GM12878 (cell line): ENCODE results near the gene HOXB6. TPM values are rescaled to one million over a fixed set of nuclear protein-coding genes. Genes with fewer than 3 reads are reported as not detected.

Experiments
- ATAC-seq: fragments of 200-7000 bp; cut with Tn5 transposase; 3 replicates; pipeline ENCODE4 v1.9.1; 2020; ENCODE audit warnings: mild to moderate bottlenecking, moderate library complexity
- BruUV-seq: library from RNA; stranded (reverse); fragments of 400-500 nt; replicated peaks from 2 replicates; lab custom pipeline; 2021; lab: Mats Ljungman, UMichigan
- CTCF ChIA-PET: fragments of 300-600 bp; sonication (Branson Sonifier 250); formaldehyde crosslinking; extraction: SDS; loops from one replicate; lab custom pipeline; 2021; ENCODE audit warnings: inconsistent platforms; lab: Yijun Ruan, JAX
- POLR2A ChIA-PET: fragments of 350-600 bp; formaldehyde crosslinking; extraction: SDS; loops from one replicate; lab custom pipeline; 2021; ENCODE audit warnings: inconsistent platforms; lab: Charles Lee
- RAD21 ChIA-PET: fragments of 300-600 bp; sonication (Branson Sonifier 250); formaldehyde crosslinking; loops from one replicate; lab custom pipeline; 2023; ENCODE audit warnings: antibody characterized with exemption; ENCODE audit not compliant: unreplicated experiment; lab: Charles Lee
- SMC1A ChIA-PET: fragments of 300-600 bp; sonication (Branson Sonifier 250); formaldehyde crosslinking; loops from one replicate; lab custom pipeline; 2023; ENCODE audit not compliant: unreplicated experiment, uncharacterized antibody; lab: Charles Lee
- DNase-seq: peaks from one replicate; pipeline ENCODE4 v3.0.0-alpha.2; 2011; ENCODE audit warnings: low read depth, low spot score
- FAIRE-seq: peaks from 3 replicates; lab custom pipeline; 2011; peaks lifted over from hg19 to GRCh38; lab: Jason Lieb, UNC
- H2AFZ ChIP-seq: 2 replicates; pipeline ENCODE4 v1.6.0; 2011; ENCODE audit warnings: low read depth, low read length, control low read depth; ENCODE audit not compliant: control insufficient read depth
- H3K27ac ChIP-seq: 2 replicates; pipeline ENCODE4 v1.5.1; 2011; ENCODE audit warnings: control low read depth; ENCODE audit not compliant: control insufficient read depth, insufficient read depth
- H3K27me3 ChIP-seq, 2 experiments: replicated peaks in 1 of 2; 2 replicates each; pipeline versions ENCODE4 v1.6.0 to v1.6.1; 2011; ENCODE audit warnings: low read length in 1 of 2; ENCODE audit not compliant: control insufficient read depth in 2 of 2, insufficient read depth in 2 of 2
- H3K36me3 ChIP-seq, 2 experiments: 2 replicates each; pipeline ENCODE4 v1.5.1; 2011; ENCODE audit warnings: low read length in 1 of 2; ENCODE audit not compliant: control insufficient read depth in 2 of 2, insufficient read depth in 2 of 2
- H3K4me1 ChIP-seq: 2 replicates; pipeline ENCODE4 v1.6.1; 2011; ENCODE audit warnings: mild to moderate bottlenecking, low read length, moderate library complexity, mixed read lengths; ENCODE audit not compliant: control insufficient read depth, insufficient read depth
- H3K4me2 ChIP-seq: 2 replicates; pipeline ENCODE4 v1.6.0; 2011; ENCODE audit warnings: control low read depth; ENCODE audit not compliant: control insufficient read depth, insufficient read depth
- H3K4me3 ChIP-seq: fragments of 200-600 bp; sonication (generic); 2 replicates; pipeline ENCODE4 v1.5.1; 2016
- H3K79me2 ChIP-seq: 2 replicates; pipeline ENCODE4 v1.6.0; 2011; ENCODE audit warnings: low read length; ENCODE audit not compliant: control insufficient read depth, insufficient read depth
- H3K9ac ChIP-seq: 2 replicates; pipeline ENCODE4 v1.8.0; 2011; ENCODE audit warnings: low read length, control low read depth, mixed read lengths; ENCODE audit not compliant: control insufficient read depth, insufficient read depth
- H3K9me3 ChIP-seq: replicated peaks from 3 replicates; pipeline ENCODE4 v1.5.1; 2011; ENCODE audit warnings: mild to moderate bottlenecking, low read length; ENCODE audit not compliant: control insufficient read depth, insufficient read depth
- H4K20me1 ChIP-seq: 2 replicates; pipeline ENCODE4 v1.6.0; 2011; ENCODE audit not compliant: control insufficient read depth, insufficient read depth
- BCL11A ChIP-seq: IDR thresholded peaks from 2 replicates; pipeline ENCODE4 v1.6.1; 2011; ENCODE audit warnings: low read depth, low read length
- CBX5 ChIP-seq: sonication (generic); IDR thresholded peaks from 2 replicates; pipeline ENCODE4 v1.6.1; 2016; ENCODE audit warnings: low read depth, moderate library complexity, mild to moderate bottlenecking, inconsistent platforms
- EZH2 ChIP-seq: IDR thresholded peaks from 2 replicates; pipeline ENCODE4 v1.6.1; 2012; ENCODE audit warnings: low read depth, mild to moderate bottlenecking, control low read depth, inconsistent platforms, low read length, borderline replicate concordance; ENCODE audit not compliant: control insufficient read depth
- FOXM1 ChIP-seq: IDR thresholded peaks from 2 replicates; pipeline ENCODE4 v1.6.1; 2012; ENCODE audit warnings: low read depth, mild to moderate bottlenecking, inconsistent platforms, low read length, moderate library complexity
- HDGF ChIP-seq: fragments of 450-650 bp; IDR thresholded peaks from 2 replicates; pipeline ENCODE4 v1.6.1; 2016; ENCODE audit warnings: antibody characterized with exemption
- IRF5 ChIP-seq: fragments of 450-650 bp; IDR thresholded peaks from 2 replicates; pipeline ENCODE4 v1.6.1; 2017; ENCODE audit warnings: borderline replicate concordance
- LARP7 ChIP-seq: fragments of 450-650 bp; IDR thresholded peaks from 2 replicates; pipeline ENCODE4 v1.6.1; 2017; ENCODE audit warnings: mild to moderate bottlenecking
- MYC ChIP-seq: IDR thresholded peaks from 2 replicates; pipeline ENCODE4 v1.6.1; 2011; ENCODE audit warnings: mild to moderate bottlenecking, low read length, moderate library complexity, inconsistent platforms; ENCODE audit not compliant: insufficient read depth, insufficient replicate concordance, insufficient read length, severe bottlenecking
- SIN3A ChIP-seq: IDR thresholded peaks from 2 replicates; pipeline ENCODE4 v1.6.1; 2012; ENCODE audit warnings: low read depth, low read length, improper control_type of control experiment
- SMC3 ChIP-seq: IDR thresholded peaks from 2 replicates; pipeline ENCODE4 v1.6.1; 2011; ENCODE audit warnings: low read length, improper control_type of control experiment, borderline replicate concordance
- SREBF2 ChIP-seq: IDR thresholded peaks from 2 replicates; pipeline ENCODE4 v1.6.1; 2012; ENCODE audit warnings: mild to moderate bottlenecking, low read length
- SUZ12 ChIP-seq: fragments of 200-600 bp; sonication (generic); IDR thresholded peaks from one replicate; pipeline ENCODE4 v1.6.1; 2018; ENCODE audit warnings: antibody characterized with exemption, mild to moderate bottlenecking; ENCODE audit not compliant: unreplicated experiment
- TCF7 ChIP-seq: IDR thresholded peaks from 2 replicates; pipeline ENCODE4 v1.6.1; 2014; ENCODE audit warnings: antibody characterized with exemption, borderline replicate concordance
- YY1 ChIP-seq: IDR thresholded peaks from 2 replicates; pipeline ENCODE4 v1.6.1; 2011; ENCODE audit warnings: low read depth, mild to moderate bottlenecking, low read length
- ZNF687 ChIP-seq: fragments of 450-650 bp; IDR thresholded peaks from 2 replicates; pipeline ENCODE4 v1.6.1; 2017; ENCODE audit warnings: mild to moderate bottlenecking, moderate library complexity
- ZSCAN29 ChIP-seq: fragments of 450-650 bp; IDR thresholded peaks from 2 replicates; pipeline ENCODE4 v1.6.1; 2017; ENCODE audit warnings: mild to moderate bottlenecking, moderate library complexity
- WGBS: methylation state at CpG from one replicate; pipeline ENCODE4 v1.1.6; 2016; ENCODE audit warnings: low lambda C conversion rate; ENCODE audit not compliant: insufficient replicate concordance, insufficient coverage; ENCODE audit errors: missing lambda C conversion rate; 5-methylcytosine and 5-hydroxymethylcytosine counted together
- in situ Hi-C: fragments of 300-500 bp; cut with MboI; formaldehyde crosslinking; loops from 9 replicates; pipeline ENCODE4 v1.14.3; 2018; ENCODE audit warnings: mixed read lengths
- intact Hi-C: fragments of 100-400 bp; cut with micrococcal nuclease; formaldehyde crosslinking; loops from one replicate; pipeline ENCODE4 v1.14.2; 2022; ENCODE audit not compliant: unreplicated experiment
- polyA plus RNA-seq, 11 experiments: library from polyadenylated mRNA; depleted of rRNA in 4 of 11; unstranded in 6 of 11; stranded (reverse) in 5 of 11; fragments of >200 nt; fragmentation: Nextera tagmentation in 4 of 11; fragmentation: Illumina TruSeq in 1 of 11; extraction: Ambion mirVana in 4 of 11; extraction: Trizol in 1 of 11; gene quantifications; 1 replicate in 1 of 11; 2 replicates in 10 of 11; pipeline versions ENCODE4 v1.2.1 to v1.2.3, GENCODE V29; 2011 to 2016; ENCODE audit warnings: inconsistent platforms in 2 of 11, missing spikeins in 2 of 11, low read depth in 1 of 11
- total RNA-seq, 4 experiments: library from RNA; depleted of rRNA in 3 of 4; stranded (reverse); fragments of >200 nt in 3 of 4; fragmentation: Illumina TruSeq in 1 of 4; extraction: Trizol in 1 of 4; gene quantifications; 2 replicates each; pipeline versions ENCODE4 v1.2.1 to v1.2.3, GENCODE V29; 2013 to 2021
- TF ChIP-seq, protein P1 (sequence below): IDR thresholded peaks from 2 replicates; pipeline ENCODE4 v1.6.1; 2011; ENCODE audit warnings: borderline replicate concordance, low read depth, mild to moderate bottlenecking, moderate library complexity, low read length; ENCODE audit not compliant: insufficient read depth, poor library complexity, severe bottlenecking

Gene HOXB6
- total and polyA plus RNA-seq, 10 of the 15 experiments (the other 5 are each of a cell fraction or from before 2014, with no cell fraction given) = 0.04 to 0.51 (median 0.09) TPM; not detected in 2

DNA sequence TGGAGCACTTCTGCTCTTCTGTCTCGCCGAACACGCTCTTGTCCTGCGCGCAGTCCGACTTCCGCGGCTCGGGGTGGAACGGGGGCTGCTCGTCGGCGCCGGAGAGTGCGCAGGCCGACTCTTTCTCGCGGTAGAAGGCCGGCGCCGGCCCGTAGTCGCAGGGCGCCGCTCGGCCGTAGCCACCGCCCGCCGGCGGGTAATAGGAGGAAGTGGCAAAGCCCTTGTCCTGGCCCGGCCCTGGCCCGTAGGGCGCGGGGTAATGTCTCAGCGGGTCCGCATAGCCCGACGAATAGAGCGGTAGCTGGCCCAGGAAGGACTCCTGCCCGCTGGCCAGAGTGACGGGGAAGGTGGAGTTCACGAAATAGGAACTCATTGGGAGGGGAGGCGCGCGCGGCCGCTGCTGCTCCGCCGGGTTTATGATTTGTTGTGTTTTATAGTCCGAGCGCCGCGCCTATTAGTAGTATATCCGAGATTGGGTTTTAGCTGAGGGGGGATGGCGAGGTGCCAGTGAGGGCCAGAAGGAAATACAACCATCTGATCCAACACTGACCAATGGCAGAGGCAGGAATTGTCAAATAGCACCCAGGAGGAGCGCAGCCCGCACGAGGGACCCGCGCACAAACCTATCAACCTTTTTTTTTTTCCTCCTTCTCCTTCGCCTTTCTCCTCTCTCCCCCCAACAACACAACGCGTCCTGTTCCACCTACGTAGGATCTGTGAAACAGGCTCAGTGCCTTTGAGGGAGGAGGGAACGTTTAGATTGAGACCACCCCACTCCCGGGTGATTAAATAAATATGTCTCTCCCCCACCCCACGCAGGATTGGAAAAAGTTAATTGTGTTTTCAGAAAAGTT is 6.8 kb downstream of the HOXB6 start:
- H2AFZ ChIP-seq = peak overlapping the region; percentile 71
- peaks cover 10% of the 10 kb centered on the region for H3K4me1 ChIP-seq
- TF ChIP-seq SREBF2 = no peak
- TF ChIP-seq ZNF687 = no peak
- TF ChIP-seq TCF7 = no peak
- TF ChIP-seq BCL11A = no peak
- peak; percentile 94 for TF ChIP-seq SUZ12
- no peak for TF ChIP-seq SMC3
- no peak for TF ChIP-seq HDGF
- TF ChIP-seq IRF5 = no peak
- no peak for TF ChIP-seq SIN3A
- TF ChIP-seq MYC = no peak
- TF ChIP-seq EZH2 = no peak
- TF ChIP-seq LARP7 = 0 out of 2 replicates have a peak, but pooled peaks have one; percentile 48
- no peak for TF ChIP-seq YY1
- TF ChIP-seq ZSCAN29 = no peak
- TF ChIP-seq CBX5 = no peak
- TF ChIP-seq FOXM1 = no peak
- TF ChIP-seq, protein P1, sequence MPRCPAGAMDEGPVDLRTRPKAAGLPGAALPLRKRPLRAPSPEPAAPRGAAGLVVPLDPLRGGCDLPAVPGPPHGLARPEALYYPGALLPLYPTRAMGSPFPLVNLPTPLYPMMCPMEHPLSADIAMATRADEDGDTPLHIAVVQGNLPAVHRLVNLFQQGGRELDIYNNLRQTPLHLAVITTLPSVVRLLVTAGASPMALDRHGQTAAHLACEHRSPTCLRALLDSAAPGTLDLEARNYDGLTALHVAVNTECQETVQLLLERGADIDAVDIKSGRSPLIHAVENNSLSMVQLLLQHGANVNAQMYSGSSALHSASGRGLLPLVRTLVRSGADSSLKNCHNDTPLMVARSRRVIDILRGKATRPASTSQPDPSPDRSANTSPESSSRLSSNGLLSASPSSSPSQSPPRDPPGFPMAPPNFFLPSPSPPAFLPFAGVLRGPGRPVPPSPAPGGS = no peak

More for the DNA sequence above, 6.8 kb downstream of the HOXB6 start:
- ATAC-seq (peak; percentile 78), DNase-seq (no peak), FAIRE-seq (no peak)
- in situ Hi-C loops (loop anchor here (5.0 kb wide), 1 partner anchor 336 kb away; no protein-coding TSS in a partner anchor), intact Hi-C loops (no loop called here)
- no TSS peak for BruUV-seq
- 2% methylated on average over 68 of the region's 68 CpGs for WGBS
- Histone ChIP-seq H3K9ac (no peak overlapping the region; the same call in 1 of the 2 replicates), H3K4me2 (peak overlapping the region; percentile 66), H4K20me1 (no peaks in the 10 kb centered on the region), H3K36me3 (no peaks in the 10 kb centered on the region), H3K27ac (no peak overlapping the region), H3K4me3 (peak overlapping the region; percentile 79), H3K27me3 (peaks cover 15 to 47% of the 10 kb centered on the region in 2 experiments), H3K9me3 (no peaks in the 10 kb centered on the region), H3K79me2 (no peaks in the 10 kb centered on the region)
- ChIA-PET RAD21 (no interaction called here), SMC1A (no interaction called here), CTCF (interaction anchor here (0.7 to 2.2 kb wide), 3 partner anchors 21 to 472 kb away, joined by 3 to 7 read pairs (median 5); no protein-coding TSS in a partner anchor), POLR2A (no interaction called here)
